ENCODE data around the gene P3H2. TPM values are rescaled to one million over a fixed set of nuclear protein-coding genes. Genes with fewer than 3 reads are reported as not detected.

P3H2 gene, protein sequence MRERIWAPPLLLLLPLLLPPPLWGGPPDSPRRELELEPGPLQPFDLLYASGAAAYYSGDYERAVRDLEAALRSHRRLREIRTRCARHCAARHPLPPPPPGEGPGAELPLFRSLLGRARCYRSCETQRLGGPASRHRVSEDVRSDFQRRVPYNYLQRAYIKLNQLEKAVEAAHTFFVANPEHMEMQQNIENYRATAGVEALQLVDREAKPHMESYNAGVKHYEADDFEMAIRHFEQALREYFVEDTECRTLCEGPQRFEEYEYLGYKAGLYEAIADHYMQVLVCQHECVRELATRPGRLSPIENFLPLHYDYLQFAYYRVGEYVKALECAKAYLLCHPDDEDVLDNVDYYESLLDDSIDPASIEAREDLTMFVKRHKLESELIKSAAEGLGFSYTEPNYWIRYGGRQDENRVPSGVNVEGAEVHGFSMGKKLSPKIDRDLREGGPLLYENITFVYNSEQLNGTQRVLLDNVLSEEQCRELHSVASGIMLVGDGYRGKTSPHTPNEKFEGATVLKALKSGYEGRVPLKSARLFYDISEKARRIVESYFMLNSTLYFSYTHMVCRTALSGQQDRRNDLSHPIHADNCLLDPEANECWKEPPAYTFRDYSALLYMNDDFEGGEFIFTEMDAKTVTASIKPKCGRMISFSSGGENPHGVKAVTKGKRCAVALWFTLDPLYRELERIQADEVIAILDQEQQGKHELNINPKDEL
- total RNA-seq, result 37.2 and 56.0 TPM in 2 replicates

DNA sequence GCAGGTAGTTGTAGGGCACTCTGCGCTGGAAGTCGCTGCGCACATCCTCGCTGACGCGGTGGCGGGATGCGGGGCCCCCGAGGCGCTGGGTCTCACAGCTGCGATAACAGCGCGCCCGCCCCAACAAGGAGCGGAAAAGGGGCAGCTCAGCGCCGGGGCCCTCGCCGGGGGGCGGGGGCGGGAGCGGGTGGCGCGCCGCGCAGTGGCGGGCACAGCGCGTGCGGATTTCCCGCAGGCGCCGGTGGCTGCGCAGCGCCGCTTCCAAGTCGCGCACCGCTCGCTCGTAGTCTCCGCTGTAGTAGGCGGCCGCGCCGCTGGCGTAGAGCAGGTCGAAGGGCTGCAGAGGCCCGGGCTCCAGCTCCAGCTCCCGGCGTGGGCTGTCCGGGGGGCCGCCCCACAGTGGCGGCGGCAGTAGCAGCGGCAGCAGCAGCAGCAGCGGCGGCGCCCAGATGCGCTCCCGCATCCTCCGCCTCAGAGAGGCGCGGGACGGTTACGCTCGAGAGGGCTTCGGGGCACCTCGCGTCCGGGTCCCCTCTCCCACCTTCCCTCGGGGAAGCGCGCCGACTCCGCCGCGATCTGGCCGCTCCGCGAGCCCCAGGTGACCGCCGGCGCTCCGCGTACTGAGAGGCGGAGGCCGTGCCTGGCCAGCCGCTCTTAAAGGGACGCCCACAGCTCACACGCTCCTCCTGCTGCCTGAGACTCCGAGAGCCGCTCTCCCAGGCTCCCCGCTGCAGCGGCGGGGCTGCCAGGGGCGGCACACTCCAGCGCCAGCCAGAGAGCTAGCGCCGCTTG is at the start of gene P3H2:
TSS of gene P3H2 (minus strand) at position 629 of the 792 bp plus-strand sequence. CDS start at position 463, 166 bp downstream.

Other genes starting within 250 kb of the P3H2 start
- 0.38 and 2.0 TPM in 2 replicates for gene CLDN1, start 201.5 kb upstream of the P3H2 start, total RNA-seq